ENCODE measurements around the gene TBC1D24.
A peak's percentile ranks its signal among the peaks of the same experiment; 100 is the strongest.

The TBC1D24 gene

DNA sequence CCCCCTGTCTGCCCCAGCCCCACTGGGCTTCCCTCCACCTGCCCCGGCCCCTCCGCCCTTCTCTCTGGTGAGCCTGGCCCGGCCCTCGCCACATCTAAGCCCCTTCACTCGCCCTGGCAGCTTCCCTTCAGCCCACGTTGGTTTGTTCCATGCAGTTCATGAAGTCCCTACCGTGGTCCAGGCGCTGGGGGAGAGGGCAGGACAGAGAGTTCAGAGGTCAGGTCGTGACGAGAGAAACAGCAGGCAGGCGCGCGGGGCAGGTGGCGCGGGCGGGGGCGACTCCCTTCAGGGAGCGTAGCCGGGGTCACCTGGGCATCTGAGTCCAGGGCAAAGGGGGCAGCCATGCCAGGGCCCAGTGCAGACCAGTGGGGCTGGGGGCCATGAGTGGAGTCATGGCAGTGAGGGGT lies 23.9 kb upstream of the TBC1D24 start:
- no peak for DNase-seq

DNA sequence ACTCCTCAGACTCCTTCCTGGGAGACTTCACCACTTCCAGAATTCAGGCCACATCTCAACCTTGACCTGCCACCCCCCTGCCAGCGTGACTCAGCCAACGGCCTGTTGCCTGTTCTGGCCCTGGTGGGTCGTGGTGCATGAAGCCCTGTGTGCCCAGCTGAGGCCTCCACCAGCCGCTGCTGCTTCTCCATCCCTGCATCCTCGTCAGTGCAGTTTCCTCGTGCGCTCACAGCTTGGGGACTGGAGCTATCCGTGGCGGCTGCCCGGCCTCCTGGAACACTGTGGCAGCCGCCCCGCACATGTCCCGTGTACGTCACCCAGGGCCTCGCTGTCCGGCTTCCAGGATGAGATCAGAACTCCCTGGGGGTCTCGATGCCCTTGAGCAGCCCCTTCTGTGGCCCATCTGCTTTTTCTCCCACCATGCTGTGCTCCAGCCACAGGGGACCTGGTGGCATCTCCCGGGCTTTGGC lies 23.0 kb upstream of the TBC1D24 start:
- DNase-seq: no peak

DNA sequence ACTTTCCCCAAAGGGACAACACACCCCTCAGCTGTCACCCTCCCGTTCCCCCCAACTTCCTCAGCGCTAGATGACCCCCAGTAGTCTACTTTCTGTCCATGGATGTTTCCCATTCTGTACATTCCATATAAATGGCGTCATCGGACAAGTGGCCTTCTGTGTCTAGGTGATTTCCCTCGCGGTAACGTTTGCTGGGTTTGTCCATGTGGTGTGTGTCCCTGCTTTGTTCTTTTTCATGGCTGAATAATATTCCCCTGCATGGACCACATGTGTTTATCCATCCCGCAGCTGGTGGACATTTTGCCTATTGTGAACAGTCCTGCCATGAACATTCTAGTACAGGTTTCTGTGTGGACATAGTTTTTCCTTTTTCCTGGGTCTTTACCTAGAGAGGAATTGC lies 22.3 kb upstream of the TBC1D24 start:
- no peak for DNase-seq

DNA sequence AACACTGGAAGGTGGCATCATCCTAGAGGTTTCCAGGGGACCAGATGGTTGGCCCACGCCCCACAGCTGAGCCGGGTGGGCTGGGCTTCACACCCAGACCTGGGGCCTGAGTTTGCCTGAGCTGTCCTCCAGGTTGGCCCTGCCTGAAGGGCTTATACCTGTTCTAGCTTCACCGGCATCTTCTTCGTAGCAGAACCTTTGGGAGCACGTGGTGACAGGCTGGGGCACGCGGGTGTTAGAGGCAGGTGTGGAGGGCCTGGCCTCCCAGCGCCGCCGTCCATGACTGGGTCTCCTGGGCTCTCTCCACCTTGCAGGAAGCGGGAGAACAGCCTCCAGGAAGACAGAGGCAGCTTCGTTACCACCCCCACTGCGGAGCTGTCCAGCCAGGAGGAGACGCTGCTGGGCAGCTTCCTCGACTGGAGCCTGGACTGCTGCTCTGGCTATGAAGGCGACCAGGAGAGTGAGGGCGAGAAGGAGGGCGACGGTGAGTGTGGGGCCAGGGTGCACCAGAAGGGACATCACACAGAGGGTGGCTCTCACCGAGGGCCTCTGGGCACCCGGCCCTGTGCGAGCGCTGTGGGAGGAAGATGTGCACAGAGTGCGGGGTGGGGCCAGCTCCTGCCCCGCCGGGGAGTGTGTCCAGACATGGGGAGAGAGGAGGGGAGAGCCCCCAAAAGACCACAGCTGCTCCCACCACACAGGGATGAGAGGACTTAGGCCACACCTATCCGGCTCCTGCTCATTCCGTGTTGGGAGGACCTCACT lies 19.7 kb upstream of the TBC1D24 start:
- no peak for DNase-seq

DNA sequence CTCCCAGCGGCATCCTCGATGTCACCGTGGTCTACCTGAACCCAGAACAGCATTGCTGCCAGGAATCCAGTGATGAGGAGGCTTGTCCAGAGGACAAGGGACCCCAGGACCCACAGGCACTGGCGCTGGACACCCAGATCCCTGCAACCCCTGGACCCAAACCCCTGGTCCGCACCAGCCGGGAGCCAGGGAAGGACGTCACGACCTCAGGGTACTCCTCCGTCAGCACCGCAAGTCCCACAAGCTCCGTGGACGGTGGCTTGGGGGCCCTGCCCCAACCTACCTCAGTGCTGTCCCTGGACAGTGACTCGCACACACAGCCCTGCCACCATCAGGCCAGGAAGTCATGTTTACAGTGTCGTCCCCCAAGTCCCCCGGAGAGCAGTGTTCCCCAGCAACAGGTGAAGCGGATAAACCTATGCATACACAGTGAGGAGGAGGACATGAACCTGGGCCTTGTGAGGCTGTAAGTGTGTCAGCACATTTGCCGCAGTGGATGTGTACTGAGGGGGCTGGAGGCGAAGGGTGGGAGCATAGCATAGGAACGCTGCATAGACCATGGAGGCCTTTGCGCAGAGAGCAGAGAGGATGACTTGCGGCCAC lies 18.3 kb upstream of the TBC1D24 start:
- DNase-seq: no peak

DNA sequence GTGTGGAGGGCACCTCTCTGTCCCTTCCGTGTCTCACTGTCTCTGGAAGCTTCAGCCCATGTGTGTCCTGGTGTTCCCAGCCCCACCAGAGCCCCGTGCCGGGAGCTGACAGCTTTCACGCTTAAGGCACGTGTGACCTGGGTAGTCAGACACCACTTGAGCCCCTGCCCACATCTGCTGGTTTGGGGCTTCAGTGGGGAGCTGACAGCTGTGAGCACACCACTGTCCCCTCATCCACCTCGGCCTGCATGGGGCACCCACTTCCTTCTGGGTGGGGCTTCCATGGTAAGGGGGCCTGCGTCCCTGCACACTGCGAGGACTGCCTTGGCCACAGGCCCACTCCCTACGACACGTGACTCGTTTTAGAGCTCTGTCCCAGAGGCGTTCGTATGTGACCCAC lies 17.7 kb upstream of the TBC1D24 start:
- no peak for DNase-seq

DNA sequence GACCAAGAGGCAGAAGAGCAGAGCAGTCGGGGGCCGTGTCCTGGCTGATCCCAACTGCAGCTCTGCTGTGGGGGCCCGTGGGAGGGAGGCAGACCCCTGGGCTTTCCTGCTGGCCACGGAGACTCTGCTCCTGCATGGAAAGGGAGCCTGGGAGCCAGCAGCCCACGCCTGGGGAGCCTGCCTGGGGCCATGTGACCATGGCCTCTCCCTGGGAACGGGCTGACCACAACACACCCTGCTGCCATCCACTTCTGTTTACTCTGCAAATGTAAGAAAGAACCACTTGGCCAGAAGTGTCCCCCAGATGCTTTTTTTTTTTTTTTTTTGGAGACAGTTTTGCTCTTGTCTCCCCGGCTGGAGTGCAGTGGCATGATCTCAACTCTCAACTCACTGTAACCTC lies 17.0 kb upstream of the TBC1D24 start:
- DNase-seq: no peak

DNA sequence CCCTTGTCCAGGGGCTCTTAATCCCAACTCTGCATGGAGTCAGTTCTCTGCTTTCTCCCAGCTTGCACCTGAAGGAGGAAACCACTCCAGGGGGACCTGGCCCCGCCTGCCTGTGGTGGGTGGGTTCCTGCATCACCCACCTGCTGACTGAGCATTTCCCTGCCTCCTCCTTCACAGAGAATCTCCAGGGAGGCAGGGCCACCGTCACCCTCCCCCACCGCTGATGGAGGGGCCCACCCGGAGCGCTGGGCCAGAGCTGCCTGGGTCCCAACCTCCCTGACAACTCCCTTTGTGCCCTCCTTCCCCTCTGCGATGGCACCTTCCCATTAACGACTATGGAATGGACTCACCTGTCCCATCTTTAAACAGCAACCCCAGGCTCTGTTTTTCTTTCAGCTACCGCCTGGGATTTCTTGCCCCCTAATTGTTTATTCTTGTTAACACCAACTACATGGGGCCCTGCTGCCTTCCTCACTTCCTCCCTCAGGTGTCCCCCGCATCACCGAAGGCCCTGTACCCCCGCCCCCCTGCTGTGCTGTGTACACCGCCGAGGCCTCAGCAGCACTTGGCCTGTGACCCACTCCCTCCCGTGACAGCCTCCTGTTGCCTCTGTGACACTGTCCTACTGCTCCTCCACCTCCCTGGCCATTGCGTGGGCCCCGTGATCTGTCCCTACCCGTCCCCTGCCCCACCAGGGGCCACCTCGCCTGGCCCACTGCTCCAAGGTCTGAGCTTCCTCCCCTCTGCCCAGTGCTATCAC lies 15.9 kb upstream of the TBC1D24 start:
- no peak for DNase-seq

DNA sequence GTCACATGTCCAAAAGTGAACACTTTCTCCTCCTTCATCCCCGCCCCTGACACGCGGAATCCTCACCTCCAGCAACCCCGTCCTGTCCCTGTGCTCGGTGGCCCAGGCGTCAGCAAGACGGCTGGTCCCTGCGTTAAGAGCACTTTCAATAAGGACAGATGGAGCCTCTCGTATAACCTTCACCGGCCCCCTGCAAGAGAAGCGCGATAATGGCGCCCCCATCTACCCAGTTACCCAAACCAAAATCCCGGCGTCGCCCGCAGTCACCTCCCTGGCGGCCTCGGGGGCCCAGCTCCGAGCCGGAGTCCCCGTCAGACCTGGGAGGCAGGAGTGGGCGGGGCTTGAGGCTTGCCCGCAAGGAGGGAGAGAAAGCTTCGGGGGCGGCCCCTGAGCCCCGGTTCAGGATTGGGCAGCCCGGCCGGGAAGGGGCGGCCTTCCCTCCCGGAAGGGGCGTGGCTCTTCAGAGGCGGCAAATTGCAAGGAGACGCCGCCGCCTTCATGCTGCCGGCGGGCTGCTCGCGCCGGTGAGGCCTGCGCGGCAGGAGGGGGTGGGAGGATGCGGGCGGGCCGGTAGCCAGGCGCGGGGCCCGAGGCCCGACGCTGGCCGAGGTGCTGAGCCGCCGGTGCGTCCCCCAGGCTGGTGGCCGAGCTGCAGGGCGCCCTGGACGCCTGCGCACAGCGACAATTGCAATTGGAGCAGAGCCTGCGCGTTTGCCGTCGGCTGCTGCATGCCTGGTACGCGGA lies 15.1 kb upstream of the TBC1D24 start, which contains the start of gene TEDC2:
Gene TEDC2, plus strand, starts transcription at position 463 of the 744 bp plus-strand sequence. Its CDS starts 36 bp downstream, at position 499.
- peak; percentile 94 for DNase-seq

DNA sequence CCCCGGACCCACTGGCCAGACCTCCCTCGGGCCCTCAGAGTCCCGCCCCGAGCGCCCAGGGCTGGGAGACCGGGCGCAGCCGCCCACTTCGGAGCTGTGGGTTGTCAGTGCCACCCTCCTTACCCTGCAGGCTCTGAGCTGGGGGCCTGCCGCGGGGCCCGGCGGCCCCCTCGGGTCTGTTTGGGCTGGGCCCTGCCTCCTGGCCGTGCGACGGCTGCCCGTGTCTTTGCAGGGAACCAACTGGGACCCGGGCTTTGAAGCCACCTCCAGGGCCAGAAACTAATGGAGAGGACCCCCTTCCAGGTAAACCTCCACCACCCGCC lies 14.6 kb upstream of the TBC1D24 start:
- DNase-seq: no peak

DNA sequence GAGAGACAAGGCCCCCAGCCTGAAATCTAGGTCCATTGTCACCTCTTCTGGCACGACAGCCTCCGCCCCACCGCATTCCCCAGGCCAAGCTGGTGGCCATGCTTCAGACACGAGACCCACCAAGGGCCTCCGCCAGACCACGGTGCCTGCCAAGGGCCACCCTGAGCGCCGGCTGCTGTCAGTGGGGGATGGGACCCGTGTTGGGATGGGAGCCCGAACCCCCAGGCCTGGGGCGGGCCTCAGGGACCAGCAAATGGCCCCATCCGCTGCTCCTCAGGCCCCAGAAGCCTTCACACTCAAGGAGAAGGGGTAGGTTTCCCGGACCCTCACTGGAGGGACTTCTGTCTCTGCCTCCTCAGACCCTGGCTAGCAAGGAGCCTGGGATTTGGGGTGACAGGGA lies 14.0 kb upstream of the TBC1D24 start:
- DNase-seq: no peak

DNA sequence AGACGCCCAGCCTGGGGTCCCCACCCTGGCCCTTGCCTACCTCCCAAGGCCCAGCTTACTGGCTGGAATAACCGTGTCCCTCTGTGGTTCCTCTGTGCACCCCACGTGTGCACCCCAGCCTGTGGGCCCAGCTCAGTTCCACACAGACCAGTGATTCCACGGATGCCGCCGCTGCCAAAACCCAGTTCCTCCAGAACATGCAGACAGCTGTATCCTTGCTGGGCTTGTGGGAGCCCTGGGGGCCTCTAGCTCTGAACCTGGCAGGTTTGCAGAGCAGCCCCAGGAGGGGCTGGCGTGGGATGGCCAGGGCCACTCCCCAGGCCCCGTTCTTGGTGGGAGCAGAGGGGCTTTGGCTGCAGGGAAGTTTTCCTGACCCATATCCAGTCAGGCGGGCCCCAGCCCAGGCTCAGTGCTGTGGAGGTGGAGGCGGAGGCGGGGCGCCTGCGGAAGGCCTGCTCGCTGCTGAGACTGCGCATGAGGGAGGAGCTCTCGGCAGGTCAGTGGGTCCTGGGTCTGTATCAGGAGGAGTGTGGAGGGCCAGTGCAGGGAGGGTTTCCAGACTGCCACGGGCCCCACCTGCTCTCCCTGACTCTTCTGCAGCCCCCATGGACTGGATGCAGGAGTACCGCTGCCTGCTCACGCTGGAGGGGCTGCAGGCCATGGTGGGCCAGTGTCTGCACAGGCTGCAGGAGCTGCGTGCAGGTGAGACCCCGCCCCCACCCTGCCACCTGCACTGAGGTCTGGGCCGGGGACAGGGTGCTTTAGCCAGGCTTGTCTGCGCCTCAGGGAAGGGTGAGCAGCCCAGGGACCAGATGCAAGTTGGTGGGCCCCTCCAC lies 12.7 kb upstream of the TBC1D24 start:
- DNase-seq: no peak

DNA sequence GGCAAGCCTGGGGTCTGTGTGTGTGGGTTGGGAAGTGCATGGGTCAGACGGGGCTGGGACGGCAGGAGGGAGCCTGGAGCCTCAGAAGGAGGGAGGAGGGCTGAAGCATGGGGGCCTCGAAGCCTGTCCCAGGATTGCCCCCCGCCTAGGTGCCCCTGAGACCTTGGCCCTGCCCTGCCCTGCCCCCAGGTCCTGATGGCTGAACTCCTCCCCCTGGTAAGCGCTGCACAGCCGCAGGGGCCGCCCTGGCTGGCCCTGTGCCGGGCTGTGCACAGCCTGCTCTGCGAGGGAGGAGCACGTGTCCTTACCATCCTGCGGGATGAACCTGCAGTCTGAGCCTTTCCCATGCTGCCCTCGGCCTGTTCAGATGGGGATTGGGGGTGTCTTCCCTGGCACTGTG lies 10.6 kb upstream of the TBC1D24 start:
- no peak for DNase-seq

DNA sequence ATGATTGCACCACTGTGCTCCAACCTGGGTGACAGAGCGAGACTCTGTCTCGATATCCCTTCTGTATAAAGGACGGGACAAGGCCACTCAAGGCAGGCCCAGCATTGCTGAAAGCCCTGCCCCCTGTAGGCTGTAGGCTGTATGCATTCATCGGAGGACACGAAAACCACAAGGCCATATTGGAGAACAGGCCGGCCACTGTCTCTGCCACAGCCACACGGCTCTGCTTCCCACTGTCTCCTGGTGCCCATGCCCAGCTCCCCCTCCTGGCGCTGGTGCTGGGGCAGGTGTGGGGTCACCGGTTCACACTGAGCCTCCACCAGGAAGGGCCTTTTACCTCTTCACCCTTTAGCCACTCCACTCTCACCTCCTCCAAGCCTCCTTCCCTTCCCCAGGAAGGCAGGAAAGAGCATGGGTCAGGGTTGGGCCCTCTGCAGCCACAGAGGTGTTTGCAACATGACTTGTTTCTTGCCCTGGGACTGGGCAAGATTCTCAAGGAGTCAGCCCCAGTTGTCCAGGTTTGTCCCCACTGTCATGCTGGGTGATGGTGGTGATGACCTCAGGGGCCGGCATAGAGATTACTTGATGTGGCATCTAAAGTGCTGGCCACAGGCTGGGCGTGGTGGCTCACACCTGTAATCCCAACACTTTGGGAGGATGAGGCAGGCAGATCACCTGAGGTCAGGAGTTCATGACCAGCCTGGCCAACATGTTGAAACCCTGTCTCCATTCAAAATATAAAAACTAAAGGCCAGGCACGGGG lies 9.1 kb upstream of the TBC1D24 start:
- DNase-seq: no peak

DNA sequence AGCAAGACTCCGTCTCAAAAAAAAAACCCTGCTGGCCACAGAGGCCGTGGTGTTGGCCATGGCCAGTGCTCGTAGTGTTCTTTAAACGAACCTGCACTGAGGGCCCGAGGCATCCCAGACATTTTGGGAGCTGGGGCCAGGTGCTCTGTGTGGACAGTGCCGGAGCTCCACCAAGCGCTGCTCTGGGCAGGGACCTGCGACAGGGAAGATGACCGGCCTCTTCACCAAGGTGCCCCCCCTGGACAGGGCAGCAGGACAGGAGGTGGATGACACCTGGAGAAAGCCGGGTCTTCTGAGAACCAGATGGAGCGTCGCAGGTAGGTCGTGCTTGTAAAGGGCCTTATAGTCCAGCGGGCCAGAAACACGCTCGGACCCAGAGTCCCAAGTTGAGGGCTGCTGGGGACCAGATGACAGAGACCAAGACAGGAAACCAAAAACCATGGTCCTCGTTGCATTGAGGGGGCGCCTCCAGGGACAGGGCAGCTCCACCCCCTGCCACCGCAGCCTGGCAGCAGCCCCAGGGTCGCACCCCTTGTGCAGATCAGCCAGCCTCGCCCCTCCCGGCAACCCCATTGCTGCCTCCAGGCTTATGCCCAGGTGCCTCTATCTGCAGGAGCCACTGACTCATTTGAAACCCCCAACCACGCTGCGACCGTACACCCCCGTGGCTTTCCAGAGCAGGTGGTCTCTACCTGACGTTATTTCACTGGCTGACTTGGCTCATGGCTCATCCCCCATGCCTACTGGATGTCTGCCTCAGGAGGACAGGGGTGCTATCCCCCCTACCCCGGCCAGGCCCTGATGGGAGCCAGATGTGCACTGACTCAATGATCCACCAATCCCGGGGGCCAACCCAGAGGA lies 8.0 kb upstream of the TBC1D24 start:
- no peak for DNase-seq

DNA sequence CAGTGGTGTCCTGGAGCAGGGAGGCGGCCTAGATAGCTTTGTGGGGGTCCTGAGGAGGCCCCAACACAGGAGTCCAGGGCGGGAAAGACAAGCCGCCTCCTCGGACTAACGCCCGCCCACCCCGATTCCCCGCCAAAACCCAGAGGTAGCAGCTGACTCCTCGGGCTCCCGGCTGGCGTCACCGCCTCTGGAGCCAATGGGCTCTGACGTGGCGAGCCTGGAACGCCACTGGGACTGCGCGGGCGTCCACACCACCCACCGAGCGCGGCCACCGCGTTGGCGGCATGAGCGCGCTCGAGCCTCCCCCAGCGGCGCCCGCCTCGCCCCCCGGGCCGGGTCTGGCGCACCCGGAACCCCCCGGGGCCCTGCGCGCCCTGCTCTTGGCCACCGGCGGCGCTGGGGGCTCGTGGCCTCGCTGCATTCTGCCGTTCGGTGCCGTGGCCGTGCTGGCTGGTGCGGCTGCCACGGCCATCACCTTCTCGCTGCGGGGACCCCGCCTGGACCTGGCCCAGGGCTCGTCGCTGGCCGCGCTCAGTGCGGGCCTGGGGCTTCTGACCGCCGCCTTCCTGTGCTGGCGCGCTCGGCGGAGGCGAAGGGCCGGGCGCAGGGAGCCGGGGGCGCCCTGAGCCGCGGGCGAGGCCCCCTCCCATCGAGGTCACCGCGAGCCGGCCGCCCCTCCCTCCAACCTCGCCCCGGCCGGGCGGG lies 7.2 kb upstream of the TBC1D24 start:
- DNase-seq: peak; percentile 74

DNA sequence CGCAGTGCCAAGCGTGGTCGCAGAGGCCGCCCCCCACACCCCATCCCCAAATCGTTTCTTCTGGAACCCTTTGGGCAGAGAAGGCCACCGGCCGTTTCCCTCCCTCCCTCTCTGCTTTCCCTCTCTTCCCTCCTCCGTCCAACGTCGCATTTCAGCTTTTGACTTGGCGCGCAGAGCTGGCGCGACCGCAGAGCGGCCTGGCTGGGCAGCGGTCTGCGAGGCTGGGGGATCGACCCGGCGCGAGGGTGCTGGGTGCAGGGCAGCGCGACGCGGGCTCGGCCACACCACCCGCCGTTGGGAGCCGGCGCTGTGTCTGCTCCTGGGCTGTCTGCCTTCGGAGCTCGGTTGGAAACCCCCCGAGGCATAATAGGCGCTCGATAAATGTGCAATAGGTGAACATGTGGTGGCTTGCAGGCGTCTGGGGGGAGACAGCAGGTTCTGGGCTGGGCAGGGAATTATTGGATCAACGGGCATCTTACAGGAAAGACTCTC lies 6.6 kb upstream of the TBC1D24 start:
- DNase-seq: no peak

DNA sequence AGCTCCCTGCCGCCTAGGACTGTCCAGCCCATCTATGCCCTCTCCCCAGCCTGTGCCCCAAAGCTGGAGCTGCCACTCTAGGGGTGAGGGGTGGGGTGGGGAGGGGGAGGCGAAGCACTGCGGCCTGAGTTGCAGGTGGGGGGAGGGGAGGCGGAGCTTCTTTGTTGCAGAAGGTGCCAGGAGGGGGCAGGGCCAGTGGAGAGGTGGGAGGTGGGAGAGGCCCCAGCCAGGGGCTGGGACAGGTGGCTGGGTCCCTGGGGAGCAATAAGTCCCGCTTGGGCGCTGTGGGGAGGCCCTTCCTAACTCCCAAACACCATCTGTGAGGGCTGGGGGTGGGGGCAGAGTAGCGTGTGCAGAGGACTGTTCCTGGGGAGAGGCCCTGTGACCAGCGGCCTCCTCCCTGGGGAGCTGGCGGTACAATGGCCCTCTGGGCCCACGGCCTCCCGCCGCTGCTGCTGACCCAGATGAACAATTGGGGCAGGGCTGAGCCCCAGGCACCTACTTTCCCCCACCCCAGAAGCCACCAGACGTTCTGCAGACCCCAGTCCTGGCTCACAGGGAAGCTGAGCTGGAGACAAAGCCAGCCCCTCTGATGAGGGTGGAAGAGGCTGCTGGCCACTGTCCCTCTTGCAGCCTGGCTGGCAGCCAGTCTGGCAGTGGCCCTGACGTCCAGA lies 6.1 kb upstream of the TBC1D24 start:
- DNase-seq: peak; percentile 60

Measured in NCI-H2029 (cell line).